ENCODE data around the gene CKB. TPM values are rescaled to one million over a fixed set of nuclear protein-coding genes. Genes with fewer than 3 reads are reported as not detected.
A peak's percentile ranks its signal among the peaks of the same experiment; 100 is the strongest.

Gene CKB
- total RNA-seq, 4 donors from 2014 or later: 453 to 1,624 (median 922) TPM

GRCh38 chr14:103502877-103503276 is 19.8 kb downstream of the CKB start:
- Histone ChIP-seq H3K36me3 (peaks cover 0 to 82% of the 10 kb centered on the region in 2 donors), H3K4me1 (peaks cover 0 to 17% (median 0%) of the 10 kb centered on the region in 3 donors), H3K9me3 (no peaks in the 10 kb centered on the region), H3K4me3 (no peak overlapping the region), H3K27me3 (no peaks in the 10 kb centered on the region), H3K27ac (no peak overlapping the region)
- no peak for TF ChIP-seq EP300 (IDR thresholded peaks at IDR 0.05)
- TF ChIP-seq POLR2AphosphoS5 (IDR thresholded peaks at IDR 0.05): no peak
- TF ChIP-seq, protein P1, sequence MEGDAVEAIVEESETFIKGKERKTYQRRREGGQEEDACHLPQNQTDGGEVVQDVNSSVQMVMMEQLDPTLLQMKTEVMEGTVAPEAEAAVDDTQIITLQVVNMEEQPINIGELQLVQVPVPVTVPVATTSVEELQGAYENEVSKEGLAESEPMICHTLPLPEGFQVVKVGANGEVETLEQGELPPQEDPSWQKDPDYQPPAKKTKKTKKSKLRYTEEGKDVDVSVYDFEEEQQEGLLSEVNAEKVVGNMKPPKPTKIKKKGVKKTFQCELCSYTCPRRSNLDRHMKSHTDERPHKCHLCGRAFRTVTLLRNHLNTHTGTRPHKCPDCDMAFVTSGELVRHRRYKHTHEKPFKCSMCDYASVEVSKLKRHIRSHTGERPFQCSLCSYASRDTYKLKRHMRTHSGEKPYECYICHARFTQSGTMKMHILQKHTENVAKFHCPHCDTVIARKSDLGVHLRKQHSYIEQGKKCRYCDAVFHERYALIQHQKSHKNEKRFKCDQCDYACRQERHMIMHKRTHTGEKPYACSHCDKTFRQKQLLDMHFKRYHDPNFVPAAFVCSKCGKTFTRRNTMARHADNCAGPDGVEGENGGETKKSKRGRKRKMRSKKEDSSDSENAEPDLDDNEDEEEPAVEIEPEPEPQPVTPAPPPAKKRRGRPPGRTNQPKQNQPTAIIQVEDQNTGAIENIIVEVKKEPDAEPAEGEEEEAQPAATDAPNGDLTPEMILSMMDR (IDR thresholded peaks at IDR 0.05): no peak
- no peak for TF ChIP-seq POLR2A (IDR thresholded peaks at IDR 0.05)
- ATAC-seq: no peak
- WGBS, 2 donors (ENCODE audit: low coverage in 1 of 2): 86 to 89% methylated on average over 18 of the region's 18 CpGs

DNA sequence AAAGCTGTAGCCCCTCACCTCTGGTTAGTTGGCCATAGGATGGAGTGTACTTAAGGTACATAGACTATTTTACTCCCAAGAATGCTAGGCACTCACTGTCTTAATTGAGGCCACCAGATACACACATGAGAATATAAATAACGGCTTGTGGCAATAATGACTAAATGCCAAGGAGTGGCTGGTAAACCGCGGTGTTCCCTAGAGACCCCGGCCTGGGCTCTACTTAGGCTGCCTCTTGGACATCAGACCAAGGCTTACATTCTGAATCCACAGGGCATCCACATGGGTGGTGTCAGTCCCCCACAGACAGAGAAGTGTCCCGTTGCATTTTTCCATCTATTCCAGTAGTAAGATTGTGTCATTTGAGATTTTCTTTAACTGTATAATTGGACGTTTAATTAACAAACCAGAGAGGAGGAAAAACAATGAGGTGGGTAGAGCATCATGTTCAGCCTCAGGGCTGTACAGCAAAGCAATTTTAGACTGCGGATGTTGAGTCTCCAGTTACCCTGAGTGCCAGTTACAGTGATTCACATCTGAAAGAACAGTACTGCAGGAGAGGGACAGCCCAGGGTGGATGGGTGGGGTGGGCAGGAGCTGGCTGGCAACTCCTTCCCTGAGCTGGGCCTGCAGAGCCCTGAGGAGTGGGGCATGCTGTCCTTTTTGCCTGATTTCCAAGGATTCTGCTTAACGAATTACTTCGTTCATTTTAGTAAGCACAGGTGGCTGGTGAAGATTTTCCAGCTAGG is 20.5 kb downstream of the CKB start:
- Histone ChIP-seq H3K4me1 (peaks cover 0 to 20% (median 0%) of the 10 kb centered on the region in 3 donors), H3K36me3 (peaks cover 0 to 85% of the 10 kb centered on the region in 2 donors), H3K27ac (no peak overlapping the region), H3K9me3 (no peaks in the 10 kb centered on the region), H3K27me3 (no peaks in the 10 kb centered on the region), H3K4me3 (no peak overlapping the region)
- TF ChIP-seq, protein P1 (IDR thresholded peaks at IDR 0.05): no peak
- TF ChIP-seq POLR2A (IDR thresholded peaks at IDR 0.05): no peak
- TF ChIP-seq POLR2AphosphoS5 (IDR thresholded peaks at IDR 0.05): no peak
- TF ChIP-seq EP300 (IDR thresholded peaks at IDR 0.05): no peak
- 78 to 79% methylated on average over 7 to 9 of the region's 9 CpGs for WGBS, 2 donors (ENCODE audit: low coverage in 1 of 2)
- no peak for ATAC-seq

GRCh38 chr14:103501041-103501870 is 21.4 kb downstream of the CKB start:
- TF ChIP-seq, protein P1 (IDR thresholded peaks at IDR 0.05): no peak
- TF ChIP-seq EP300 (IDR thresholded peaks at IDR 0.05) (no peak), POLR2A (IDR thresholded peaks at IDR 0.05) (no peak), POLR2AphosphoS5 (IDR thresholded peaks at IDR 0.05) (no peak)
- no peaks in the 10 kb centered on the region for H3K27me3 ChIP-seq
- peak overlapping the region in 3 of 4 donors; percentile 12 to 70 (median 51) for H3K27ac ChIP-seq
- H3K36me3 ChIP-seq: peaks cover 0 to 87% of the 10 kb centered on the region in 2 donors
- no peak overlapping the region for H3K4me3 ChIP-seq
- no peak for ATAC-seq
- WGBS, 2 donors (ENCODE audit: low coverage in 1 of 2): 72 to 78% methylated on average over 8 to 10 of the region's 11 CpGs
- no peaks in the 10 kb centered on the region for H3K9me3 ChIP-seq
- peaks cover 0 to 23% (median 0%) of the 10 kb centered on the region in 3 donors for H3K4me1 ChIP-seq

DNA sequence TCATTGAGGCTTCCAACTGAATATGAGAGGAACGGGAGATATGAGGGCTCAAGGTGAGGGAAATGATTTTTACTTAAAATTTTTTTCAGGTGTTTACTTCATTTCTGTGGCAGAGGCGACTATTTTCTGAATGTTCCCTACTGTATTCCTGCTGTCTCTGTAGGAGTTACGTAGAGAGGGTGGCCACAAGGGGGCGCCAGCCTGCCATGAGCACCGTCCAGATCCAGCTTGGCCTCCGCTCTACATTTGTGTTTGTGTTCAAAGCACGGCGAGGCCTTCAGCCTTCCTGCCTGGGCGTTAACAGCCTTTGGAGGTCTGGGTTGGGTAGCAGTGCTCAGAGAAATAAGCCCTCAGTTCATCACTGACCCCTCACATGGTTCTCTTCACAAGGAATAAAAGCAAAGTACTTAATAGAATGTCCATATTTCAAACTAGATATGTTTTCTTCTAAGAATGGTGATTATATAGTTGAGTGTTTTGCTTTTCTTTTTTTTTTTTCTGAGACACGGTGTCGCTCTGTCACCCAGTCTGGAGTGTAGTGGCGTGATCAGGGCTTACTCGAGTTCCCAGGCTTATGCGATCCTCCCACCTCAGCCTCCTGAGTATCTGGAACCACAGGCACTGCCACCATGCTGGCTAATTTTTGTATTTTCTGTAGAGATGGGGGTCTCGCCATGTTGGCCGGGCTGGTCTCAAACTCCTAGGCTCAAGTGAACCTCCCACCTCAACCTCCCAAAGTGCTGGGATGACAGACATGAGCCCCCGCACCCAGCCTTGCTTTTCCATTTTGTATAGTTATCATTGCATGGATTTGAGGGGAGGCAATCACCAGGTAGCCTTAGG is 22.3 kb downstream of the CKB start:
- TF ChIP-seq, protein P1 (IDR thresholded peaks at IDR 0.05): peak; percentile 83 to 91 (median 89)
- TF ChIP-seq POLR2AphosphoS5 (IDR thresholded peaks at IDR 0.05) (peak; percentile 21), EP300 (IDR thresholded peaks at IDR 0.05) (no peak)
- Histone ChIP-seq H3K27me3 (no peaks in the 10 kb centered on the region), H3K4me1 (peaks cover 0 to 23% (median 0%) of the 10 kb centered on the region in 3 donors), H3K9me3 (no peaks in the 10 kb centered on the region), H3K4me3 (no peak overlapping the region), H3K36me3 (peaks cover 0 to 87% of the 10 kb centered on the region in 2 donors), H3K27ac (peak overlapping the region; percentile 12 to 70 (median 51))
- WGBS, 2 donors (ENCODE audit: low coverage in 1 of 2): 25 to 38% methylated on average over 14 to 15 of the region's 17 CpGs
- ATAC-seq: peak; percentile 93
